ENCODE results near the gene SPOUT1.
A peak's percentile ranks its signal among the peaks of the same experiment; 100 is the strongest.

Gene SPOUT1

GRCh38 chr9:128771094-128771721 lies 58.4 kb downstream of the SPOUT1 start:
- DNase-seq = peak; percentile 66

GRCh38 chr9:128770286-128771030 lies 59.1 kb downstream of the SPOUT1 start:
- DNase-seq = no peak
